GM19467 (cell line): ENCODE results near the gene GABRA5.

Source experiments
- ATAC-seq: cut with Tn5 transposase; IDR thresholded peaks from one replicate; pipeline ENCODE4 v1.9.1; 2021; ENCODE audit warnings: mild to moderate bottlenecking, moderate library complexity; ENCODE audit not compliant: unreplicated experiment

The GABRA5 gene

GRCh38 chr15:26985050-26985449 is 118.2 kb downstream of the GABRA5 start:
- ATAC-seq = no peak

DNA sequence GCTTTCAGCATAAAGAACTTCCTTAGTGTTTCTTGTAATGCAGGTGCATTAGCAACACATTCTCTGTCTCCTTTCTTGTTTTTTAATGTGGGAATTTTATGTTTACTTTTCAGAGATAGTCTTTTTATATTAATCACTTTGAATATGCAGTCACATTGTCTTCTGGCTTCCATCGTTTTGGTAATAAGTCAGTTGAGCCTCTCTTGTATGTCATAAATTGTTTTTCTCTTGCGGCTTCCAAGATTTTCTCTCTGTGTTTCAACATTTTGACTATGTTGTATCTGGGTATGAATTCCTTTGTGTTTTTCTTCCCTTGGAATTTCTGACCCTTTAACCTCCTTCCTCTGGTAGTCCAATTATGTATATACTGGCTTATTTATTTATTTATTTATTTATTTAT is 129.4 kb downstream of the GABRA5 start:
- ATAC-seq = no peak
